HG03432 (cell line): ENCODE measurements around the gene TNFSF13.
"Not testable (repeated sequence)": the region's sequence is repeated elsewhere in the genome, so short reads cannot be mapped to it uniquely, and the experiment has no call there.

ENCODE experiments used
- ATAC-seq: cut with Tn5 transposase; IDR thresholded peaks from one replicate; pipeline ENCODE4 v1.9.1; 2021; ENCODE audit warnings: mild to moderate bottlenecking, moderate library complexity; ENCODE audit not compliant: unreplicated experiment

The TNFSF13 gene

DNA sequence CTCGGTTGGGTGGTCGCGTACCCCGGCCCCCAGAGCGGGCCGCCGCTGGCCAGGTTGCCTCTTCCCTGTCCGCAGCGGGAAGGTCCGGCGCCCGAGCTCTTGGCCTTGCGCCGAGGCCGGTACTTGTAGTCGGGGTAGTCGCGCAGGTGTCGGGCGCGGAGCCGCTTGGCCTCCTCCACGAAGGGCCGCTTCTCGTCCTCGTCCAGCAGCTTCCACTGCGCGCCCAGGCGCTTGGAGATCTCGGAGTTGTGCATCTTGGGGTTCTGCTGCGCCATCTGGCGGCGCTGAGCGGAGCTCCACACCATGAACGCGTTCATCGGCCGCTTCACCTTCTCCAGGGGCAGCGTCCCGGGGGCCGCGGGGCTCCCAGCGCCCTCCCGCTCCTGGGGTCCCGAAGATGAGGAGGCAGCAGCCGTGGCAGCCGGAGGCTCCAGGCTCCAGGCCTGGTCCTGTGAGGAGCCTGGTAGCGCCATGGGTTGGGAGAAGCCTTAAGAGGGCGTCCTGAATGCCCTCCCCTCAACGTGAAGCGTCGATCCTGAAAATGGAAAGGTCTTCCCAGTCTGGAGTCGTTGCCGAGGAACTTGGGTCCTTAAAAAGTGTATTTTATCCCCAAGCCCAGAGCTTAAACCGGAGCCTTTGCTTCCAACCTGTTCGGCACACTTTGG lies 30.8 kb downstream of the TNFSF13 start:
- no peak for ATAC-seq

DNA sequence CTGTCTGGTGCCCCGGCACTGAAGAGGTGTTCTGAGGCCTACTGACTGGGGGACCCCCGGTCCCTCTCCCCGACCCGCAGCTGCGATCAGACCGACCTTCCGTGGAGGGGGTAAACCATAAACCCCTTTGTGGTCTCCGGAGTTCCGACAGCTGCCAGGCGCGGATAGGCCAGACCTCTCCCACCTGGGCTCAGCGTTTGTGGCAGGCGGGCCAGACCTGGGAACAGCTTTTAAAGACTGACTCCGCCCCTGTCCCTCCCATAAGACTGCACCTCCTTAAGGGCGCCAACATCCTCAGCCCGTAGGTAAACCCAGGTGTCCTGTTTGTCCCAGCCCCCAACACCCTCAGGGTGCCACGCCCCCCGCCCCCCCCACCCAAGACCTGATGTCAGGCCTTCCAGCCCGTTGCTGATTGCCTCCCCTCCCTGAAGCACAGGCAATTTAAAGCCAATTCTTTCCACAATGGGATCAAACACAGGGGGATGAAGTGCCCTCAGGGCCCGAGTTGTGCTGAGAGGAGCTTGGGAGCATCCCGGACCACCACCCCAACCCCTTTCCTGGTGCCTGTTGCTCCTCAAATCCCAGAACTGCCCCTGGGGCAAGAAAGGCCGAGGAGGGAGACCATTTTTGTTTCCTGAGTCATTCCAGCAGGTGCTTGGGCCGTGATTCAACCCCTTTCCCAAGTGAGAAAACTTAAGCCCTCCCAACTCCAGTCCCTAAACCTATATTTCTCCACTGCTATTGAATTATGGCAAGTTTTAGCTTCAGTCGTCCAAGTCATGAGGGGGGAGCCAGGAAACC lies 31.5 kb downstream of the TNFSF13 start, which contains the start of gene SOX15:
Gene SOX15 (minus strand): TSS at position 204 of the 801 bp plus-strand sequence. CDS start 418 bp downstream, outside the sequence.
- ATAC-seq, result no peak

DNA sequence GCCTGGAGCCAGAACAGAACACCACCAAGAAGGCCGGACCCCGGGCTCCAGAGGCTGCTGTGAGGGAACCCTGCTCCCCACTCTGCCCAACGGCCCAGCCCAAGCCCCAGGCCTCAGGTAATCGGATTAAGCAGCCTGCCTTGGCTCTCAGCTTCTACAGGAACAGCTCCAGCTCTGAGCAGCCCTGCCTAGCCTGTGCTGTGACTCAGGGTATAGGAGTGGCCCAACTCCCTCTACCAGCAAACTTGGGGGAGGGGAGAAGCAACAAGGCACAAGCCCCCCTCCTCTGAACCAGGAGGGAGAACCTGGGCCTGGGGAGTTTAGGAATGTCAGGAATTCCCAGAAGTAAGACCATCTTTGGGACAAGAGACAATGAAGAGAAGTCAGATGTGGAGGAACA lies 32.2 kb downstream of the TNFSF13 start:
- no peak for ATAC-seq

DNA sequence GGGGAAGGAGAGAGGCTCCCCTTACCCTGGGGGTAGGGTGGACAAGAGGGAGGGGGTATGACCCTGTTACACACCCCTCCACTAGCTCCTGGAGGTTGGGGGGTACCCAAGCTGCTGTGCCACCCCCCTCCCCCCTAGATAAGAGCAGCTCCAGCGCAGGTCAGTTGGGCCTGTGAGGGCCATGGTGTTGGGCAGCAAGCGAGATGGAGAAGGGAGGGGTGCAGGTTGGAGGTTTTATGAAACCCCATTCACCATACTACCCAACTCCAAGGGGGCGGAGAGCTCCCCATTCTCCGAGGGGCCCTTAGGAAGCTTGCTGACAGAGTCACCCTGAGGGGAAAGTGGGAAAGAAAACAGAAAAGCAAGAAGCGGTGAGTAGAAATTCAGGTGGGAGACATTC lies 33.0 kb downstream of the TNFSF13 start:
- no peak for ATAC-seq

DNA sequence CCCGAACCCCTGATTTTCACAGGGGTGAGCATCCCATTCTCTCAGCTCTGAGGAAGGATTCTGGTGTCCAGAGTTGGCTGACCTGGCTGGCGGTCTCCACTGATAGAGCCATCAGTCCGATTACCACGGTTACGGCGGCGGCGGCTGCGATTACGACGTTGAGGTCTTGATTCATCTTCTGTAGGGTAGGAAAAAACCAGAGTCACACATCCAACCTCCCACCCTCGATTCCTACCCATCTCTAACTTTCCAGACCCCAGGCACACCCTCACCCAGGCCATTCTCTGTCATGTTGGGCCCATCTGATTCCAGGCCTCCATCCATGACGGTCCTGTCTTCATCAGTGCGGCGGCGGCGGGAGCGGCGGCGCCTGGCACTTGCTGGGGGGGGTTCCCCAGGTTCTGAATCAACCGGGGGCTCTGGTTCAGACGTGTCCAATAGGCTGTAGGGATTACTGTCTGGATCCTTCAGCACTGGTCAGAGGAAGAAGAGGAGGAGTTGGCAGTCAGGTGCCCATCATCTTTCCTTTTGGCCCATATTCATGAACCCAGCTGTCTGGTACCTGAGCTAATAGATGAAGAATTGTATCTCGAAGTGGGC lies 34.0 kb downstream of the TNFSF13 start:
- ATAC-seq, result no peak

GRCh38 chr17:7593296-7593695 lies 34.7 kb downstream of the TNFSF13 start:
- ATAC-seq, result no peak

DNA sequence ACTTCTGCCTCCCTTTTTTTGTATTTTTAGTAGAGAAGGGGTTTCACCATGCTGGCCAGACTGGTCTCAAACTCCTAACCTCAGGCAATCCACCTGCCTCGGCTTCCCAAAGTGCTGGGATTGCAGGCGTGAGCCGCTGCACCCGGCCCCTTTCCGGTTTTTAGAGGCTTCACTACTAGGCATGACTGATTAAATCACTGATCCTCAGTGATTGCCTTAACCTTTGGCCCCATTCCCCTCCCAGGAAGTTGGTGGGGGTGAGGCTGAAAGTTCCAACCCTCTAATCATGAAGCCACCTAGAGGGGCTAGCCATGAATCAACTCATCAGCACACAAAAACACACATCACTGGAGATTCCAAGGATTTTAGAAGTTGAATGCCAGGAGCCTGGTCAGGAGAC lies 39.0 kb downstream of the TNFSF13 start:
- not testable (repeated sequence) for ATAC-seq

DNA sequence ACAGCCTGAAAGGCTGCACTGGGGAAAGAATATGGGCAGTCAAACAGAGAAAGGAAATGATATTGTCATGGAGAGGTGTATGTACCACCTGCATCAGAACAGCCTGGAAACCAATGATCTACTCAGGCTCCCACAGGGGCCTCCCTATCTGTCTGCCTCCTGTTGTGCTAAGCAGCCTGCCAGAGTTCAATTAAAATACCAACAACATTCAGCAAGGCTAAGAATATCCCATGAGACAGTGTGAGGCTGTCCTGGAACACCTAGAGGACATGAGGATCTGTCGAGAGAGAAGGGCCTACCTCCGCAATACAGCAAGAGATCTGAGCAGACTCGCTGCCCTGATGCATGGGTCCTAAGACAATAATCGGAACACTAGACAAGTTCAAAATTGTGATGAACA lies 47.7 kb downstream of the TNFSF13 start:
- no peak for ATAC-seq

DNA sequence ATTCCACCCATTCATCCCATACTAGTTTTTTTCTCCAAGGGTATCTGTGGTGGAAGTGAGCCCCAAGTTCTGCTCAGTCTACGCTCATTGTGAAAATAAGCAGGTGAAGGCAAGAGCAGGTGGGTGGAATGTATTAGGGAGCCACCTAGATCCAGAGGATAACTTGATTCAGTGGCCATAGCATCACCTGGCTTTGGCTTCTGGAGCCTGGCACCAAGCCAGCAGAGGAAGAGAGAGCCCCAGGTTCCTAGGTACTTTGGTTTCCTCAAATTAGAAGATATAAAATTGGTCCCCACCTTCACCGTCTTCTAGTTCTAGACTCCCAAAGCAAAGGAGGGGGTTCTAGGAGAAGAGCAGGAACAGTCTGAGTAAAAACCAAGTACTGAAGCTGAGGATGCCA lies 52.1 kb downstream of the TNFSF13 start:
- no peak for ATAC-seq
